IMR-90 (cell line): Measurements from ENCODE around the gene DRD2. TPM values are rescaled to one million over a fixed set of nuclear protein-coding genes. Genes with fewer than 3 reads are reported as not detected.

Experiments used
- ATAC-seq: fragments of 200-7000 bp; cut with Tn5 transposase; 2 replicates; pipeline ENCODE4 v1.9.1; 2020; ENCODE audit warnings: low read depth, mild to moderate bottlenecking, moderate library complexity
- BruUV-seq: library from RNA; stranded (reverse); fragments of 400-500 nt; replicated peaks from 2 replicates; lab custom pipeline; 2021; lab: Mats Ljungman, UMichigan
- CTCF ChIA-PET: fragments of 300-600 bp; formaldehyde crosslinking; extraction: SDS; loops from one replicate; lab custom pipeline; 2021; ENCODE audit warnings: antibody characterized with exemption; lab: Yijun Ruan, JAX
- POLR2A ChIA-PET: fragments of 300-600 bp; sonication (Branson Sonifier 250); formaldehyde crosslinking; loops from one replicate; lab custom pipeline; 2022; ENCODE audit warnings: antibody characterized with exemption; ENCODE audit not compliant: unreplicated experiment; lab: Charles Lee
- DNase-seq: peaks from one replicate; pipeline ENCODE4 v3.0.0; 2013
- H2AFZ ChIP-seq: replicated peaks from 2 replicates; pipeline ENCODE3; 2013; ENCODE audit warnings: low read length, mild to moderate bottlenecking; ENCODE audit not compliant: poor library complexity
- H2AK5ac ChIP-seq: 2 replicates; pipeline ENCODE4 v1.6.1; 2013; ENCODE audit warnings: low read depth, low read length, inconsistent platforms
- H2AK9ac ChIP-seq: replicated peaks from 2 replicates; pipeline ENCODE3; 2013; ENCODE audit warnings: mild to moderate bottlenecking, low read depth, low read length, moderate library complexity; ENCODE audit not compliant: poor library complexity
- H2BK120ac ChIP-seq: 2 replicates; pipeline ENCODE4 v1.6.1; 2013; ENCODE audit warnings: low read depth, low read length, inconsistent platforms
- H2BK15ac ChIP-seq: 3 replicates; pipeline ENCODE4 v1.6.1; 2013; ENCODE audit warnings: low read depth, low read length, inconsistent platforms
- H2BK20ac ChIP-seq: 2 replicates; pipeline ENCODE4 v1.6.1; 2013; ENCODE audit warnings: low read depth, mild to moderate bottlenecking, inconsistent platforms, low read length, moderate library complexity
- H2BK5ac ChIP-seq: 2 replicates; pipeline ENCODE4 v1.6.1; 2013; ENCODE audit warnings: mild to moderate bottlenecking, low read depth, low read length, inconsistent platforms; ENCODE audit not compliant: poor library complexity, severe bottlenecking
- H3K14ac ChIP-seq: replicated peaks from 2 replicates; pipeline ENCODE4 v1.6.1; 2013; ENCODE audit warnings: low read depth, low read length, inconsistent platforms
- H3K18ac ChIP-seq: 2 replicates; pipeline ENCODE4 v1.6.1; 2013; ENCODE audit warnings: low read depth, low read length, control low read depth
- H3K23ac ChIP-seq: 2 replicates; pipeline ENCODE4 v1.6.1; 2013; ENCODE audit warnings: low read depth, low read length, inconsistent platforms
- H3K27ac ChIP-seq: 2 replicates; pipeline ENCODE4 v1.5.1; 2013; ENCODE audit warnings: mild to moderate bottlenecking, control low read depth, low read length; ENCODE audit not compliant: insufficient read depth
- H3K27me3 ChIP-seq: 2 replicates; pipeline ENCODE4 v1.6.1; 2013; ENCODE audit warnings: low read length; ENCODE audit not compliant: control insufficient read depth, insufficient read depth
- H3K36me3 ChIP-seq: 2 replicates; pipeline ENCODE4 v1.6.1; 2013; ENCODE audit warnings: low read length, mixed read lengths; ENCODE audit not compliant: control insufficient read depth, insufficient read depth
- H3K4ac ChIP-seq: 2 replicates; pipeline ENCODE4 v1.6.1; 2013; ENCODE audit warnings: low read depth, low read length, inconsistent platforms
- H3K4me1 ChIP-seq: 2 replicates; pipeline ENCODE4 v1.6.1; 2013; ENCODE audit warnings: low read length, mixed read lengths; ENCODE audit not compliant: control insufficient read depth, insufficient read depth
- H3K4me2 ChIP-seq: 2 replicates; pipeline ENCODE4 v1.6.1; 2013; ENCODE audit warnings: low read depth, mild to moderate bottlenecking, control low read depth, low read length, moderate library complexity
- H3K4me3 ChIP-seq: 2 replicates; pipeline ENCODE4 v1.5.1; 2013; ENCODE audit warnings: low read depth, mild to moderate bottlenecking, control low read depth, low read length, moderate library complexity; ENCODE audit not compliant: insufficient read depth
- H3K56ac ChIP-seq: 2 replicates; pipeline ENCODE4 v1.6.1; 2013; ENCODE audit warnings: low read length, inconsistent platforms; ENCODE audit not compliant: insufficient read depth; ENCODE audit errors: extremely low read depth
- H3K79me1 ChIP-seq, 2 experiments: 2 replicates each; pipeline ENCODE4 v1.6.1; 2013; ENCODE audit warnings: low read length in 2 of 2, inconsistent platforms in 1 of 2, low read depth in 1 of 2
- H3K9ac ChIP-seq: 2 replicates; pipeline ENCODE4 v1.6.1; 2013; ENCODE audit warnings: low read depth, low read length, control low read depth
- H3K9me1 ChIP-seq: 2 replicates; pipeline ENCODE4 v1.6.1; 2013; ENCODE audit warnings: low read length, inconsistent platforms; ENCODE audit not compliant: insufficient read depth
- H3K9me3 ChIP-seq: 2 replicates; pipeline ENCODE4 v1.6.1; 2013; ENCODE audit warnings: low read length; ENCODE audit not compliant: control insufficient read depth, insufficient read depth
- H4K20me1 ChIP-seq: 2 replicates; pipeline ENCODE4 v1.6.1; 2013; ENCODE audit warnings: low read length, inconsistent platforms; ENCODE audit not compliant: insufficient read depth
- H4K5ac ChIP-seq: 2 replicates; pipeline ENCODE4 v1.6.1; 2013; ENCODE audit warnings: mild to moderate bottlenecking, low read depth, low read length, control low read depth
- H4K8ac ChIP-seq, 2 experiments: 2 replicates each; pipeline ENCODE4 v1.6.1; 2013; ENCODE audit warnings: low read depth in 2 of 2, low read length in 2 of 2, control low read depth in 1 of 2, inconsistent platforms in 1 of 2
- H4K91ac ChIP-seq: 2 replicates; pipeline ENCODE4 v1.6.1; 2013; ENCODE audit warnings: low read depth, low read length, inconsistent platforms; ENCODE audit not compliant: insufficient read depth
- CEBPB ChIP-seq: IDR thresholded peaks from 2 replicates; pipeline ENCODE4 v1.6.1; 2012; ENCODE audit warnings: low read depth, low read length, improper control_type of control experiment
- CHD1 ChIP-seq: IDR thresholded peaks from 2 replicates; pipeline ENCODE4 v1.6.1; 2012; ENCODE audit warnings: low read depth, low read length, improper control_type of control experiment
- WGBS, 2 experiments: methylation state at CpG; one replicate each; pipeline versions ENCODE4 v1.1.5 to v1.1.7; 2013; ENCODE audit warnings: missing lambda C conversion rate in 2 of 2; ENCODE audit not compliant: insufficient read length in 1 of 2; ENCODE audit errors: extremely low coverage in 2 of 2; 5-methylcytosine and 5-hydroxymethylcytosine counted together
- dilution Hi-C: fragments of 300-500 bp; cut with HindIII; formaldehyde crosslinking; loops from one replicate; pipeline ENCODE4 v1.14.3; 2018; ENCODE audit warnings: low sequenced_read_pairs; ENCODE audit not compliant: unreplicated experiment
- in situ Hi-C: fragments of 300-500 bp; cut with MboI; formaldehyde crosslinking; loops from 3 replicates; pipeline ENCODE4 v1.14.3; 2019; ENCODE audit warnings: low sequenced_read_pairs, inconsistent platforms, mixed read lengths
- intact Hi-C: fragments of 100-400 bp; cut with micrococcal nuclease; formaldehyde crosslinking; loops from 2 replicates; pipeline ENCODE4 v1.10.0; 2022
- polyA plus RNA-seq, 3 experiments: library from polyadenylated mRNA; depleted of rRNA; stranded (reverse); fragments of >200 nt; gene quantifications; 2 replicates each; pipeline ENCODE4 v1.2.3, GENCODE V29; 2012; ENCODE audit warnings: low replicate concordance in 1 of 3
- total RNA-seq: library from RNA; depleted of rRNA; stranded (reverse); fragments of >200 nt; gene quantifications from 2 replicates; pipeline ENCODE4 v1.2.3, GENCODE V29; 2012

The DRD2 gene
- total and polyA plus RNA-seq, 2 of the 4 experiments (the other 2 are of a cell fraction) = not detected

DNA sequence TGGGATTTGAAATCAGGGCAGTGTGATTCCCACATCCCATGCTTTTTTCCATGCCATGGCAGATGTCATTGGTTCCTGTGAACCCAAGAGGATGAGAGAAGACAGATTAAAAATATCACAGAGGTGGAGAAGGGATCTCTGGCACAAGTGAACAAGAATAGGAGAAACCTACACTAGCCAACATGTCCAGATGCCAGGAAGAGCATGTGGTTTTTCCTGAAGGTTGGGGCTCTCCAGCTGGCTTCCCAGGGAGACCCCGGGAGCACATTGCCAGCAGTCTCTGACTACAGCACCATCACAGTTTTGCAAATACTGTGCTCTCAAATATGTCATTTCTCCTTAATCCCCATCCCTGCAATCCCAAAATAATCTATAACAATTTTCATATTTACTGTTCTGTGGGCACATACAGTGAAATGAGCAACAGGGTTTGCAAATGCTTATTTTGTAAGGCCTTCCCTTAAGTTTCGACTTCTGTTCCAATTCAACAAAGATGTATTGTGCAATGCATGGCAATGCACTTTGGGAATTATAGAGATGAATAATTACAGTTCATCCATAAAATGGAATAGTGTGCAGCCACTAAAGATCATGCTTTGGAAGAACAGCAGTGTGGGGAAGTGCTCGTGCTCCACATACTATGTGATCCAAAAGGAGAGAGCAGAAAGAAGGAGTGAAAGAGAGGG lies 82.8 kb downstream of the DRD2 start:
- Histone ChIP-seq H3K36me3 (no peaks in the 10 kb centered on the region), H3K23ac (no peak overlapping the region), H4K8ac (no peak overlapping the region), H2BK5ac (no peak overlapping the region), H3K4me3 (no peak overlapping the region), H2BK15ac (no peak overlapping the region), H2BK20ac (no peak overlapping the region), H3K27ac (no peak overlapping the region), H3K18ac (no peak overlapping the region), H3K14ac (no peak overlapping the region), H3K9me3 (no peaks in the 10 kb centered on the region), H2AFZ (no peak overlapping the region), H3K56ac (no peak overlapping the region), H3K9ac (no peak overlapping the region), H3K27me3 (peaks cover 29% of the 10 kb centered on the region), H4K20me1 (no peaks in the 10 kb centered on the region), H3K4me2 (no peak overlapping the region), H4K5ac (no peak overlapping the region), H3K79me1 (no peaks in the 10 kb centered on the region), H3K4me1 (no peaks in the 10 kb centered on the region), H3K9me1 (no peaks in the 10 kb centered on the region), H2BK120ac (no peak overlapping the region), H4K91ac (no peak overlapping the region), H2AK9ac (no peak overlapping the region), H2AK5ac (no peak overlapping the region), H3K4ac (no peak overlapping the region)
- no TSS peak for BruUV-seq
- no peak for ATAC-seq
- WGBS, 2 experiments = 83% methylated on average over 1 of the region's 3 CpGs; no CpG with 5 or more reads in 1 of the 2 experiments
- POLR2A ChIA-PET = no interaction called here
- dilution Hi-C loops = no loop called here
- intact Hi-C loops = no loop called here
- in situ Hi-C loops = no loop called here
- TF ChIP-seq CEBPB (peak; percentile 59; the same call in 1 of the 2 replicates), CHD1 (no peak)
- CTCF ChIA-PET = no interaction called here
- no peak for DNase-seq
